ENCODE measurements around the gene MBP. TPM values are rescaled to one million over a fixed set of nuclear protein-coding genes. Genes with fewer than 3 reads are reported as not detected.
A peak's percentile ranks its signal among the peaks of the same experiment; 100 is the strongest.

MBP gene
- total and polyA plus RNA-seq, 2 experiments from 2014 or later, result 18.4 to 22.9 TPM

- Histone ChIP-seq H3K27me3 (ENCODE audit: insufficient read depth) (no peaks in the 10 kb centered on the region), H4K20me1 (replicated peaks; ENCODE audit: insufficient read depth) (no peaks in the 10 kb centered on the region), H3K27ac (ENCODE audit: low read depth) (no peak overlapping the region), H3K79me2 (replicated peaks; ENCODE audit: insufficient read depth) (no peaks in the 10 kb centered on the region), H3K36me3 (ENCODE audit: insufficient read depth) (peaks cover 13% of the 10 kb centered on the region; the same call in 1 of the 2 replicates), H3K4me1 (ENCODE audit: insufficient read depth) (no peaks in the 10 kb centered on the region), H3K4me3 (no peak overlapping the region), H2AFZ (no peak overlapping the region), H3K4me2 (no peak overlapping the region), H3K9me2 (ENCODE audit: insufficient read depth) (no peaks in the 10 kb centered on the region), H3F3A (replicated peaks; ENCODE audit: low read depth) (no peaks in the 10 kb centered on the region)
- no peaks in the 10 kb centered on the region for H3K27me3 Mint-ChIP-seq (ENCODE audit: insufficient read depth, low read depth, poor library complexity)
- no peak overlapping the region for H3K4me3 Mint-ChIP-seq
- H3K4me1 Mint-ChIP-seq, result no peaks in the 10 kb centered on the region
- H3K9me3 Mint-ChIP-seq, result no peaks in the 10 kb centered on the region
- ATAC-seq (no peak), DNase-seq (ENCODE audit: low spot score) (no peak)
- peak overlapping the region; percentile 37 for H3K27ac Mint-ChIP-seq
- H3K36me3 Mint-ChIP-seq (ENCODE audit: low read depth), result peaks cover 15% of the 10 kb centered on the region; the same call in 2 of the 3 replicates
- no peak for TF ChIP-seq ZNF462 (CRISPR knock-in tag; IDR thresholded peaks at IDR 0.05)
- no peak for TF ChIP-seq REST (IDR thresholded peaks at IDR 0.05; ENCODE audit: unreplicated experiment)
- TF ChIP-seq CTCF (conservative IDR thresholded peaks at IDR 0.05; ENCODE audit: low read depth in 2 of 2), result no peak
Observed at GRCh38 chr18:76932026-76932819, 200.4 kb downstream of the MBP start.

All from GM23338 (cell line).